Transverse colon (tissue), 4 donors: ENCODE measurements around the gene ZNF407. TPM values are rescaled to one million over a fixed set of nuclear protein-coding genes. Genes with fewer than 3 reads are reported as not detected.
"Not testable (repeated sequence)": the region's sequence is repeated elsewhere in the genome, so short reads cannot be mapped to it uniquely, and the experiment has no call there.

Experiments used
- DNase-seq: peaks from one replicate; pipeline ENCODE4 v3.0.0-alpha.2; 2019
- H3K27ac ChIP-seq, 4 donors: fragments of 200-600 bp; sonication (generic); 2 replicates each; pipeline ENCODE4 v1.5.1; 2016 to 2018; ENCODE audit warnings: inconsistent platforms in 4 of 4
- H3K27me3 ChIP-seq: fragments of 200-600 bp; sonication (generic); 2 replicates; pipeline ENCODE4 v1.5.1; 2017; ENCODE audit warnings: inconsistent platforms
- H3K36me3 ChIP-seq, 4 donors: fragments of 200-600 bp; sonication (generic); 2 replicates each; pipeline ENCODE4 v1.5.1; 2017 to 2019; ENCODE audit warnings: inconsistent platforms in 4 of 4
- H3K4me1 ChIP-seq, 4 donors: fragments of 200-600 bp; sonication (generic); 2 replicates each; pipeline ENCODE4 v1.5.1; 2017 to 2020; ENCODE audit warnings: inconsistent platforms in 4 of 4
- H3K4me3 ChIP-seq, 4 donors: fragments of 200-600 bp; sonication (generic); 1 replicate in 1 of 4; 2 replicates in 3 of 4; pipeline versions ENCODE4 v1.5.1 to v1.6.1; 2017 to 2019; ENCODE audit warnings: inconsistent platforms in 4 of 4
- H3K9me3 ChIP-seq, 2 donors: fragments of 200-600 bp; sonication (generic); 2 replicates each; pipeline ENCODE4 v1.5.1; 2017 to 2019; ENCODE audit warnings: inconsistent platforms in 2 of 2
- EP300 ChIP-seq: sonication (generic); formaldehyde crosslinking; IDR thresholded peaks from one replicate; pipeline ENCODE4 v1.6.1; 2017; ENCODE audit warnings: antibody characterized with exemption, low read depth
- POLR2A ChIP-seq: fragments of 450-650 bp; IDR thresholded peaks from one replicate; pipeline ENCODE4 v1.6.1; 2016; ENCODE audit warnings: antibody characterized with exemption, mild to moderate bottlenecking, moderate library complexity
- POLR2AphosphoS5 ChIP-seq, 3 donors: sonication (generic); formaldehyde crosslinking; IDR thresholded peaks; one replicate each; pipeline ENCODE4 v1.6.1; 2016; ENCODE audit warnings: antibody characterized with exemption in 3 of 3
- WGBS, 2 donors: methylation state at CpG; one replicate each; pipeline ENCODE4 v1.1.5; 2018; ENCODE audit warnings: low coverage in 1 of 2; 5-methylcytosine and 5-hydroxymethylcytosine counted together
- in situ Hi-C, 4 donors: fragments of 200-750 bp; cut with MboI; loops; one replicate each; pipeline versions ENCODE4 v1.15.0 to v1.15.1; 2017; ENCODE audit warnings: low sequenced_read_pairs in 3 of 4, low pct_ligation_motif_present in 1 of 4, low pct_unique_long_range_greater_than_20kb in 1 of 4
- intact Hi-C: fragments of 100-400 bp; cut with DNase I; formaldehyde crosslinking; loops from one replicate; pipeline ENCODE4 v1.15.1; 2023; ENCODE audit warnings: low total_unique reads
- total RNA-seq, 4 donors: library from RNA; depleted of rRNA; stranded (reverse); fragments of >200 nt; gene quantifications; one replicate each; pipeline ENCODE4 v1.1.0, GENCODE V29; 2016
- TF ChIP-seq, protein P1 (sequence below), 5 experiments: fragments of 200-600 bp in 3 of 5; fragments of 450-650 bp in 2 of 5; sonication (generic) in 3 of 5; IDR thresholded peaks; 1 replicate in 2 of 5; 2 replicates in 3 of 5; pipeline ENCODE4 v1.5.1; 2016 to 2017; ENCODE audit warnings: antibody characterized with exemption in 5 of 5, inconsistent platforms in 3 of 5, mild to moderate bottlenecking in 2 of 5, moderate library complexity in 1 of 5

Gene ZNF407
- total RNA-seq, 4 donors from 2014 or later = 13.5 to 24.1 (median 20.1) TPM

DNA sequence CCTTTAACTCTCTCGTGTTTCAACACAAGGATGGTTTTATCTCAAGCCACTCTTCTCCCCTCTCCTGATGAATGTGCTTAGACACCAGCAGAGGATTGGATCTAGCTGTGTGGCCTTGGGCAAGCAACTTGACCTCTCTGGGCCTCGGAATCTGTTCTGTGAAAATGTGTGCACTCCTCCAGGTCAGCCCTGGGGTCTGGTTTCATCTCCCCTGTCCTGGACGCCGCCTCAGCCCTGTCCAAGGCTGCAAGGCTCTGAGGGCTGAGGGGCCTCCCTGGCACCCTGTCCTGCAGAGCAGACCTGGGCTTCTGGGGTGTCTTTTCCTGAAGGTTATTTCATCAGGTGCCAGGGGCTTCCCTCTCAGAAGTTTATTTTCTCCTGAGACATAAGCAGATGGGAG is 34.9 kb upstream of the ZNF407 start:
- Histone ChIP-seq H3K9me3 (no peaks in the 10 kb centered on the region), H3K36me3 (no peaks in the 10 kb centered on the region), H3K4me3 (no peak overlapping the region), H3K27ac (no peak overlapping the region), H3K27me3 (no peaks in the 10 kb centered on the region), H3K4me1 (peaks cover 0 to 13% (median 1%) of the 10 kb centered on the region in 4 donors)
- TF ChIP-seq EP300 (no peak), POLR2AphosphoS5 (IDR thresholded peaks at IDR 0.05) (no peak), POLR2A (no peak)
- TF ChIP-seq, protein P1, sequence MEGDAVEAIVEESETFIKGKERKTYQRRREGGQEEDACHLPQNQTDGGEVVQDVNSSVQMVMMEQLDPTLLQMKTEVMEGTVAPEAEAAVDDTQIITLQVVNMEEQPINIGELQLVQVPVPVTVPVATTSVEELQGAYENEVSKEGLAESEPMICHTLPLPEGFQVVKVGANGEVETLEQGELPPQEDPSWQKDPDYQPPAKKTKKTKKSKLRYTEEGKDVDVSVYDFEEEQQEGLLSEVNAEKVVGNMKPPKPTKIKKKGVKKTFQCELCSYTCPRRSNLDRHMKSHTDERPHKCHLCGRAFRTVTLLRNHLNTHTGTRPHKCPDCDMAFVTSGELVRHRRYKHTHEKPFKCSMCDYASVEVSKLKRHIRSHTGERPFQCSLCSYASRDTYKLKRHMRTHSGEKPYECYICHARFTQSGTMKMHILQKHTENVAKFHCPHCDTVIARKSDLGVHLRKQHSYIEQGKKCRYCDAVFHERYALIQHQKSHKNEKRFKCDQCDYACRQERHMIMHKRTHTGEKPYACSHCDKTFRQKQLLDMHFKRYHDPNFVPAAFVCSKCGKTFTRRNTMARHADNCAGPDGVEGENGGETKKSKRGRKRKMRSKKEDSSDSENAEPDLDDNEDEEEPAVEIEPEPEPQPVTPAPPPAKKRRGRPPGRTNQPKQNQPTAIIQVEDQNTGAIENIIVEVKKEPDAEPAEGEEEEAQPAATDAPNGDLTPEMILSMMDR (IDR thresholded peaks at IDR 0.05) = no peak
- in situ Hi-C loops (loop anchor here in 3 of 4 donors (25.0 kb wide), 3 partner anchors 100 to 375 kb away; partner anchors contain the start of gene DIPK1C (in 1 of the 3)), intact Hi-C loops (no loop called here)
- DNase-seq = no peak
- 75 to 83% methylated on average over 1 to 4 of the region's 4 CpGs for WGBS, 2 donors

DNA sequence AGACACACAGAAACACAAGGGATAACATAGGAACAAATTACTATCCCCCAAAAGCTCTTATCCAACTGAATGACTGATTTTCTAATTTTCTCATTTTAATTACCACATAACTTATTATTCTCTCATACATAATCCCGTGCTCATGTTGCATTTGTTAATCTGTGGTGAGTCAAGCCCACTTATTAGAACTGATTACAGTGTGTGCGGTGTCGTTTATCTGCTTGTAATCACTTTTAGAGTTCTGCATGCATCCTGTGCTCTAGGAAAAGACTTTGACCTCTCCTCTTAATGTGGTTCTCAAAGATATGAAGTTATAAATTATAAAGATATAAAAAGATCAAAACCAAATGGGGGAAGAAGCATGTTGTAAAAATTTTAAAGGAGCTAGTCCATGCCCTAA is 33.7 kb upstream of the ZNF407 start:
- intact Hi-C loops = no loop called here
- H3K27ac ChIP-seq = no peak overlapping the region
- DNase-seq = no peak
- H3K4me1 ChIP-seq = peaks cover 0 to 13% (median 1%) of the 10 kb centered on the region in 4 donors
- no peaks in the 10 kb centered on the region for H3K27me3 ChIP-seq
- no peaks in the 10 kb centered on the region for H3K9me3 ChIP-seq
- TF ChIP-seq, protein P1 (IDR thresholded peaks at IDR 0.05) = no peak
- no peak for TF ChIP-seq POLR2A
- TF ChIP-seq POLR2AphosphoS5 (IDR thresholded peaks at IDR 0.05) = no peak
- TF ChIP-seq EP300 = no peak
- H3K4me3 ChIP-seq = no peak overlapping the region
- H3K36me3 ChIP-seq = no peaks in the 10 kb centered on the region
- 20 to 37% methylated on average over 3 of the region's 3 CpGs for WGBS, 2 donors
- in situ Hi-C loops = loop anchor here in 3 of 4 donors (25.0 kb wide), 3 partner anchors 102 to 377 kb away; partner anchors contain the start of gene DIPK1C (in 1 of the 3)

DNA sequence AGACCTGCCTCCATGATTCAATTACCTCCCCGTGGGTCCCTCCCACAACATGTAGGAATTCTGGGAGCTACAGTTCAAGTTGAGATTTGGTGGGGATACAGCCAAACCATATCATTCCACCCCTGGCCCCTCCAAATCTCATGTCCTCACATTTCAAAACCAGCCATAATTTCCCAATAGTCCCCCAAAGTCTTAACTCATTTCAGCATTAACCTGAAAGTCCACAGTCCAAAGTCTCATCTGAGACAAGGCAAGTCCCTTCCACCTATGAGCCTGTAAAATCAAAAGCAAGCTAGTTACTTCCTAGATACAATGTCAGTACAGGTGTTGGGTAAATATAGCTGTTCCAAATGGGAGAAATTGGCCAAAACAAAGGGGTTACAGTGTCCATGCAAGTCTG is 32.5 kb upstream of the ZNF407 start:
- H3K27me3 ChIP-seq, intact Hi-C loops, H3K9me3 ChIP-seq, H3K36me3 ChIP-seq, H3K4me3 ChIP-seq, DNase-seq, H3K27ac ChIP-seq: not testable (repeated sequence)
- H3K4me1 ChIP-seq = peaks cover 0 to 13% (median 1%) of the 10 kb centered on the region in 4 donors
- 67 to 81% methylated on average over 1 of the region's 1 CpG for WGBS, 2 donors
- in situ Hi-C loops = loop anchor here in 3 of 4 donors (25.0 kb wide), 3 partner anchors 103 to 378 kb away; partner anchors contain the start of gene DIPK1C (in 1 of the 3)

DNA sequence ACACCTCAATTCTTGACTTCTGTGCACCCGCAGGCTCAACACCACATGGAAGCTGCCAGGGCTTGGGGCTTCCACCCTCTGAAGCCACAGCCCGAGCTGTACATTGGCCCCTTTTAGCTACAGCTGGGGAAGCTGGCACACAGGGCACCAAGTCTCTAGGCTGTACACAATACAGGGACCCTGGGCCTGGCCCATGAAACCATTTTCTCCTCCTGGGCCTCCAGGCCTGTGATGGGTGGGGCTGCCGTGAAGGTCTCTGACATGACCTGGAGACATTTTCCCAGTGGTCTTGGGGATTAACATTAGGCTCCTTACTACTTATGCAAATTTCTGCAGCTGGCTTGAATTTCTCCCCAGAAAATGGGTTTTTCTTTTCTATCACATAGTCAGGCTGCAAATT is 31.7 kb upstream of the ZNF407 start:
- 94 to 100% methylated on average over 1 to 3 of the region's 3 CpGs for WGBS, 2 donors
- peaks cover 0 to 13% (median 1%) of the 10 kb centered on the region in 4 donors for H3K4me1 ChIP-seq
- DNase-seq, H3K27ac ChIP-seq, H3K36me3 ChIP-seq, H3K27me3 ChIP-seq, intact Hi-C loops, H3K9me3 ChIP-seq, H3K4me3 ChIP-seq: not testable (repeated sequence)
- in situ Hi-C loops = loop anchor here in 3 of 4 donors (25.0 kb wide), 3 partner anchors 104 to 379 kb away; partner anchors contain the start of gene DIPK1C (in 1 of the 3)

DNA sequence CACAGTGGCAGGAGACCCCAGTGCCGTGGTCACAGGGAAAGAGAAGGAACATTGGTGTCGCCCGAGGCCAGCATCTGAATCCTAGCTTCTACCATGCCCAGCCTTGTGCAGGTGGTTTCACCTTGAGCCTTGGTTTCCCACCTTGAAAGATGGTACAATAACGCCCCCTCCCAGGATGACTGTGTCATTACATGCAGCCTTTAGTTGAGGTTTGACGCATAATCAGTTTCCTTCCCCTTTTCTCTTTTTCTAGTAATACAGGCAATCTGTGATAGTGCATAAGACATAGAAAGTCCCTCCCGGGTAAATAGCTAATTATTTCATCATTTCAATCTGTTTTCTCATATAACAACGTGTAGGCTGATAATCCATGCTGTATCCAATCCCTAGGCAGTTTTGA is 29.8 kb upstream of the ZNF407 start:
- TF ChIP-seq EP300 = no peak
- TF ChIP-seq, protein P1 (IDR thresholded peaks at IDR 0.05) = no peak
- no peak for TF ChIP-seq POLR2AphosphoS5 (IDR thresholded peaks at IDR 0.05)
- no peak for TF ChIP-seq POLR2A
- Histone ChIP-seq H3K4me1 (peaks cover 0 to 13% (median 1%) of the 10 kb centered on the region in 4 donors), H3K27me3 (no peaks in the 10 kb centered on the region), H3K4me3 (no peak overlapping the region), H3K9me3 (no peaks in the 10 kb centered on the region), H3K27ac (no peak overlapping the region), H3K36me3 (no peaks in the 10 kb centered on the region)
- no peak for DNase-seq
- intact Hi-C loops (no loop called here), in situ Hi-C loops (loop anchor here in 3 of 4 donors (25.0 kb wide), 3 partner anchors 106 to 381 kb away; partner anchors contain the start of gene DIPK1C (in 1 of the 3))
- WGBS, 2 donors = 58 to 60% methylated on average over 4 to 7 of the region's 7 CpGs
